OCI-LY7 (cell line): ENCODE results near the gene PIGZ. TPM values are rescaled to one million over a fixed set of nuclear protein-coding genes. Genes with fewer than 3 reads are reported as not detected.

ENCODE experiments used
- BruUV-seq: library from RNA; stranded (reverse); fragments of 400-500 nt; replicated peaks from 2 replicates; lab custom pipeline; 2021; lab: Mats Ljungman, UMichigan
- CTCF ChIA-PET: fragments of 300-600 bp; sonication (Branson Sonifier 250); formaldehyde crosslinking; loops from one replicate; lab custom pipeline; 2022; ENCODE audit warnings: antibody characterized with exemption; ENCODE audit not compliant: unreplicated experiment; lab: Charles Lee
- POLR2A ChIA-PET: fragments of 300-600 bp; sonication (Branson Sonifier 250); formaldehyde crosslinking; loops from one replicate; lab custom pipeline; 2022; ENCODE audit warnings: antibody characterized with exemption; lab: Charles Lee
- DNase-seq: peaks from one replicate; pipeline ENCODE4 v3.0.0-alpha.2; 2015; ENCODE audit warnings: low spot score
- H2AFZ ChIP-seq: fragments of 200-600 bp; sonication (generic), shearing (Covaris generic); 2 replicates; pipeline ENCODE4 v1.6.1; 2014; ENCODE audit warnings: mild to moderate bottlenecking, antibody characterized with exemption, low read length, moderate library complexity
- H3K27ac ChIP-seq: fragments of 200-600 bp; sonication (generic); 2 replicates; pipeline ENCODE4 v1.5.1; 2014; ENCODE audit warnings: mixed run types, low read depth, mild to moderate bottlenecking, moderate library complexity, low read length, inconsistent platforms; ENCODE audit not compliant: poor library complexity, severe bottlenecking
- H3K36me3 ChIP-seq: fragments of 200-600 bp; sonication (generic); 2 replicates; pipeline ENCODE4 v1.6.1; 2014; ENCODE audit warnings: mild to moderate bottlenecking, antibody characterized with exemption, low read length, moderate library complexity, mixed read lengths; ENCODE audit not compliant: insufficient read depth
- H3K4me1 ChIP-seq: fragments of 200-600 bp; sonication (generic); 2 replicates; pipeline ENCODE4 v1.5.1; 2014; ENCODE audit warnings: mild to moderate bottlenecking, low read length; ENCODE audit not compliant: insufficient read depth, poor library complexity, severe bottlenecking
- H3K4me2 ChIP-seq: fragments of 200-600 bp; sonication (generic); 2 replicates; pipeline ENCODE4 v1.6.1; 2014; ENCODE audit warnings: mild to moderate bottlenecking, low read length
- H3K4me3 ChIP-seq: fragments of 200-600 bp; sonication (generic); 2 replicates; pipeline ENCODE4 v1.5.1; 2014; ENCODE audit warnings: mild to moderate bottlenecking, low read depth, low read length; ENCODE audit not compliant: poor library complexity, severe bottlenecking
- H3K79me2 ChIP-seq: fragments of 200-600 bp; sonication (generic); 2 replicates; pipeline ENCODE4 v1.6.1; 2016; ENCODE audit warnings: low read depth, mild to moderate bottlenecking, low read length, moderate library complexity, mixed read lengths; ENCODE audit not compliant: insufficient read depth
- H3K9me2 ChIP-seq: fragments of 200-600 bp; sonication (generic); 2 replicates; pipeline ENCODE4 v1.6.1; 2016; ENCODE audit warnings: mild to moderate bottlenecking, low read length, mixed read lengths; ENCODE audit not compliant: insufficient read depth
- H3K9me3 ChIP-seq: fragments of 200-600 bp; sonication (generic); 2 replicates; pipeline ENCODE4 v1.6.1; 2014; ENCODE audit warnings: mild to moderate bottlenecking, mixed run types, low read length, mixed read lengths
- H4K20me1 ChIP-seq: fragments of 200-600 bp; sonication (generic); 2 replicates; pipeline ENCODE4 v1.6.1; 2014; ENCODE audit warnings: mild to moderate bottlenecking, antibody characterized with exemption, low read length, moderate library complexity, mixed read lengths; ENCODE audit not compliant: insufficient read depth
- CTCF ChIP-seq: fragments of 200-600 bp; sonication (generic); conservative IDR thresholded peaks from 2 replicates; pipeline ENCODE4 v1.5.1; 2014; ENCODE audit warnings: mild to moderate bottlenecking, antibody characterized with exemption, low read length, moderate library complexity, mixed read lengths
- EZH2phosphoT487 ChIP-seq: fragments of 200-600 bp; sonication (generic); IDR thresholded peaks from 2 replicates; pipeline ENCODE4 v1.6.1; 2018; ENCODE audit warnings: low read depth, borderline replicate concordance, mild to moderate bottlenecking, mixed run types, antibody characterized with exemption, low read length, moderate library complexity, mixed read lengths
- intact Hi-C: fragments of 100-400 bp; cut with micrococcal nuclease; formaldehyde crosslinking; loops from one replicate; pipeline ENCODE4 v1.10.0; 2022; ENCODE audit not compliant: unreplicated experiment
- total RNA-seq, 2 experiments: library from RNA; depleted of rRNA in 1 of 2; stranded (reverse); fragments of >200 nt in 1 of 2; shearing (Covaris generic) in 1 of 2; gene quantifications; 2 replicates each; pipeline ENCODE4 v1.2.3, GENCODE V29; 2014 to 2022

PIGZ gene
- total RNA-seq, 2 experiments from 2014 or later, result not detected

GRCh38 chr3:196962930-196963630, 5.6 kb downstream of the PIGZ start:
- Histone ChIP-seq H2AFZ (peak overlapping the region; percentile 61; the same call in 1 of the 2 replicates), H3K79me2 (no peaks in the 10 kb centered on the region), H3K36me3 (no peaks in the 10 kb centered on the region), H3K9me2 (no peaks in the 10 kb centered on the region), H3K9me3 (no peaks in the 10 kb centered on the region), H3K4me3 (no peak overlapping the region), H3K4me2 (no peak overlapping the region), H4K20me1 (no peaks in the 10 kb centered on the region), H3K27ac (no peak overlapping the region), H3K4me1 (peaks cover 11% of the 10 kb centered on the region)
- TF ChIP-seq CTCF, result no peak
- no peak for TF ChIP-seq EZH2phosphoT487
- POLR2A ChIA-PET, result no interaction called here
- DNase-seq, result no peak
- intact Hi-C loops, result loop anchor here (10.0 kb wide), 1 partner anchor 248 kb away; the partner anchor contains the start of genes CEP19 and PIGX
- CTCF ChIA-PET, result interaction anchor here (0.5 kb wide), 1 partner anchor 21 kb away, joined by 3 read pairs; the partner anchor contains the start of gene NCBP2
- no TSS peak for BruUV-seq

GRCh38 chr3:196962108-196962929, 6.3 kb downstream of the PIGZ start:
- intact Hi-C loops, result loop anchor here (10.0 kb wide), 1 partner anchor 248 kb away; the partner anchor contains the start of genes CEP19 and PIGX
- Histone ChIP-seq H3K36me3 (no peaks in the 10 kb centered on the region), H3K9me2 (no peaks in the 10 kb centered on the region), H3K4me3 (no peak overlapping the region), H4K20me1 (no peaks in the 10 kb centered on the region), H3K79me2 (no peaks in the 10 kb centered on the region), H3K4me2 (no peak overlapping the region), H2AFZ (peak overlapping the region; percentile 61; the same call in 1 of the 2 replicates), H3K27ac (no peak overlapping the region), H3K9me3 (no peaks in the 10 kb centered on the region), H3K4me1 (peaks cover 11% of the 10 kb centered on the region)
- TF ChIP-seq EZH2phosphoT487 (no peak), CTCF (no peak)
- BruUV-seq, result no TSS peak
- POLR2A ChIA-PET, result no interaction called here
- CTCF ChIA-PET, result no interaction called here
- DNase-seq, result no peak
